HepG2 (cell line): ENCODE measurements around the gene AHCYL1. TPM values are rescaled to one million over a fixed set of nuclear protein-coding genes. Genes with fewer than 3 reads are reported as not detected.

Source experiments
- FOXP1 ChIP-seq, 2 experiments: fragments of 450-650 bp in 1 of 2; IDR thresholded peaks; 2 replicates each; pipeline ENCODE4 v1.6.1; 2017 to 2018; ENCODE audit warnings: antibody characterized with exemption in 1 of 2
- HNRNPL ChIP-seq: fragments of 200-400 bp; formaldehyde crosslinking; IDR thresholded peaks from 2 replicates; pipeline ENCODE4 v1.6.1; 2017; ENCODE audit warnings: mild to moderate bottlenecking, low read depth, low read length
- PRPF4 ChIP-seq: fragments of 200-400 bp; formaldehyde crosslinking; IDR thresholded peaks from 2 replicates; pipeline ENCODE4 v1.6.1; 2016; ENCODE audit warnings: low read length, low read depth; ENCODE audit not compliant: poor library complexity, severe bottlenecking
- SP4 ChIP-seq: sonication (generic); formaldehyde crosslinking; IDR thresholded peaks from 2 replicates; pipeline ENCODE4 v1.8.1; 2023; ENCODE audit warnings: mild to moderate bottlenecking, missing genetic modification reagents
- ZMAT3 ChIP-seq: sonication (generic); formaldehyde crosslinking; conservative IDR thresholded peaks from 2 replicates; pipeline ENCODE4 v1.7.0; 2021; ENCODE audit warnings: missing genetic modification reagents
- ZNF121 ChIP-seq: sonication (generic); formaldehyde crosslinking; IDR thresholded peaks from 2 replicates; pipeline ENCODE4 v1.5.0; 2020; ENCODE audit warnings: mild to moderate bottlenecking, missing genetic modification reagents
- ZNF337 ChIP-seq: sonication (generic); formaldehyde crosslinking; IDR thresholded peaks from 2 replicates; pipeline ENCODE4 v1.5.1; 2020; ENCODE audit warnings: missing genetic modification reagents, low read depth, mild to moderate bottlenecking, borderline replicate concordance
- ZNF382 ChIP-seq: sonication (generic); formaldehyde crosslinking; IDR thresholded peaks from 2 replicates; pipeline ENCODE4 v1.5.0; 2020; ENCODE audit warnings: missing genetic modification reagents, mild to moderate bottlenecking, borderline replicate concordance
- ZNF672 ChIP-seq: sonication (generic); formaldehyde crosslinking; IDR thresholded peaks from 2 replicates; pipeline ENCODE4 v1.8.1; 2022; ENCODE audit warnings: missing genetic modification reagents
- polyA plus RNA-seq, 8 experiments: library from polyadenylated mRNA; depleted of rRNA in 3 of 8; stranded (reverse) in 7 of 8; unstranded in 1 of 8; fragments of >200 nt; fragmentation: Illumina TruSeq in 4 of 8; extraction: Trizol in 4 of 8; gene quantifications; 2 replicates each; pipeline versions ENCODE4 v1.2.1 to v1.2.3, GENCODE V29; 2011 to 2016; ENCODE audit warnings: low read depth in 4 of 8, missing spikeins in 1 of 8, mixed read lengths in 1 of 8; ENCODE audit not compliant: insufficient read depth in 1 of 8
- total RNA-seq, 5 experiments: library from RNA; depleted of rRNA; stranded (reverse); fragments of >200 nt; fragmentation: Illumina TruSeq; extraction: Trizol; gene quantifications; 2 replicates each; pipeline ENCODE4 v1.2.3, GENCODE V29; 2016; ENCODE audit warnings: low read depth in 1 of 5
- TF ChIP-seq, protein P1 (sequence below): sonication (generic); formaldehyde crosslinking; IDR thresholded peaks from 2 replicates; pipeline ENCODE4 v1.5.0; 2020; ENCODE audit warnings: mild to moderate bottlenecking, missing genetic modification reagents
- TF ChIP-seq, protein P2 (sequence below): sonication (generic); formaldehyde crosslinking; IDR thresholded peaks from 2 replicates; pipeline ENCODE4 v1.4.0; 2020; ENCODE audit warnings: missing genetic modification reagents, mild to moderate bottlenecking, borderline replicate concordance
- TF ChIP-seq, protein P3 (sequence below): sonication (generic); formaldehyde crosslinking; IDR thresholded peaks from 2 replicates; pipeline ENCODE4 v1.4.0; 2020; ENCODE audit warnings: mild to moderate bottlenecking, missing genetic modification reagents
- TF ChIP-seq, protein P4 (sequence below): IDR thresholded peaks from 2 replicates; pipeline ENCODE4 v1.6.1; 2018; ENCODE audit warnings: missing genetic modification reagents
- TF ChIP-seq, protein P5 (sequence below): sonication (generic); formaldehyde crosslinking; IDR thresholded peaks from 2 replicates; pipeline ENCODE4 v1.8.1; 2023; ENCODE audit warnings: mild to moderate bottlenecking, missing genetic modification reagents, borderline replicate concordance
- TF ChIP-seq, protein P6 (sequence below): sonication (generic); formaldehyde crosslinking; IDR thresholded peaks from 2 replicates; pipeline ENCODE4 v1.4.0; 2020; ENCODE audit warnings: missing genetic modification reagents, low read depth, mild to moderate bottlenecking, borderline replicate concordance
- TF ChIP-seq, protein P7 (sequence below): sonication (generic); formaldehyde crosslinking; IDR thresholded peaks from 2 replicates; pipeline ENCODE4 v1.4.0; 2020; ENCODE audit warnings: missing genetic modification reagents

AHCYL1 gene
- total and polyA plus RNA-seq, 2 of the 13 experiments (the other 11 are each of a cell fraction or from before 2014, with no cell fraction given) = 40.9 to 76.3 TPM

DNA sequence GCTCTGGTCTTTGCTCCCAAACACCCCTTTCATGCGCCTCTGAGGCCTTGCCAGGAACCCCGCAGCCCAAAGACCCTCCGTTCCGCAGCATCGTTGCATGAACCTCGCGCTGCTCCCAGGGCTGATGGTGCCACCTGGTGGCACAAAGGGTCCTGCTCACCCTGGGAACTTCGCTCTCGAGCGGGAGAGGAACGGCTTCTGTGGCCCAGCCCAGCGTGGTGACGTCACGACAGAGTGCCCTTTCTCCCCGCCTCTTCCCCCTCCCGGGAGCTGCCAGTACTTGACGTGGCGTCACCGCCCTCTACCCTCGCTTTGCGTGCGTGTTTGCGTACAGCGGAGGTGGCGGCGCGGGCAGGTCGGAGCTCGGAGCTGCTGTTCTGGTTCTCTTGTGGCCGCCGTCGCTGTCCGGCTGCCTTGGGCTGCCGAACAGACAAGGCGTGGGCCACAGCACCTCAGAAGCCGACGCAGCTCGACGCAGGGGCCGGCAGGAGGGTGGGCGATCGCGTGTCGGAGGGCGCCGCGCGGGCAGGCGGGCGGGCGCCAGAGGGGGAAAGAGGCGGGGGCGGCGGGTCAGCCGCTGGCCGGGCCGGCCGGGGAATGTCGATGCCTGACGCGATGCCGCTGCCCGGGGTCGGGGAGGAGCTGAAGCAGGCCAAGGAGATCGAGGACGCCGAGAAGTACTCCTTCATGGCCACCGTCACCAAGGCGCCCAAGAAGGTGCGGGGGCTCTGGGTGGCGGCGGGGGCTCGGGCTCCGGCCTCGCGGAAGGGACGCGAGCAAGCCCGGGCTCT is at the start of gene AHCYL1 (continued):
- TF ChIP-seq, protein P1, sequence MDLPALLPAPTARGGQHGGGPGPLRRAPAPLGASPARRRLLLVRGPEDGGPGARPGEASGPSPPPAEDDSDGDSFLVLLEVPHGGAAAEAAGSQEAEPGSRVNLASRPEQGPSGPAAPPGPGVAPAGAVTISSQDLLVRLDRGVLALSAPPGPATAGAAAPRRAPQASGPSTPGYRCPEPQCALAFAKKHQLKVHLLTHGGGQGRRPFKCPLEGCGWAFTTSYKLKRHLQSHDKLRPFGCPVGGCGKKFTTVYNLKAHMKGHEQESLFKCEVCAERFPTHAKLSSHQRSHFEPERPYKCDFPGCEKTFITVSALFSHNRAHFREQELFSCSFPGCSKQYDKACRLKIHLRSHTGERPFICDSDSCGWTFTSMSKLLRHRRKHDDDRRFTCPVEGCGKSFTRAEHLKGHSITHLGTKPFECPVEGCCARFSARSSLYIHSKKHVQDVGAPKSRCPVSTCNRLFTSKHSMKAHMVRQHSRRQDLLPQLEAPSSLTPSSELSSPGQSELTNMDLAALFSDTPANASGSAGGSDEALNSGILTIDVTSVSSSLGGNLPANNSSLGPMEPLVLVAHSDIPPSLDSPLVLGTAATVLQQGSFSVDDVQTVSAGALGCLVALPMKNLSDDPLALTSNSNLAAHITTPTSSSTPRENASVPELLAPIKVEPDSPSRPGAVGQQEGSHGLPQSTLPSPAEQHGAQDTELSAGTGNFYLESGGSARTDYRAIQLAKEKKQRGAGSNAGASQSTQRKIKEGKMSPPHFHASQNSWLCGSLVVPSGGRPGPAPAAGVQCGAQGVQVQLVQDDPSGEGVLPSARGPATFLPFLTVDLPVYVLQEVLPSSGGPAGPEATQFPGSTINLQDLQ (CRISPR knock-in tag) = 0 out of 2 replicates have a peak, but pooled peaks have one; percentile 66
- TF ChIP-seq ZNF121 (CRISPR knock-in tag) (no peak; the same call in 1 of the 2 replicates), ZMAT3 (CRISPR knock-in tag) (peak; percentile 58), SP4 (CRISPR knock-in tag) (peak; percentile 85; the same call in 1 of the 2 replicates), ZNF672 (CRISPR knock-in tag) (0 out of 2 replicates have a peak, but pooled peaks have one; percentile 15), ZNF382 (CRISPR knock-in tag) (no peak), ZNF337 (CRISPR knock-in tag) (peak; percentile 63; the same call in 1 of the 2 replicates), PRPF4 (no peak), HNRNPL (0 out of 2 replicates have a peak, but pooled peaks have one; percentile 67), FOXP1 (IDR thresholded peaks at IDR 0.05) (no peak), FOXP1 (CRISPR knock-in tag; IDR thresholded peaks at IDR 0.05) (0 out of 2 replicates have a peak, but pooled peaks have one; percentile 20)
- TF ChIP-seq, protein P2, sequence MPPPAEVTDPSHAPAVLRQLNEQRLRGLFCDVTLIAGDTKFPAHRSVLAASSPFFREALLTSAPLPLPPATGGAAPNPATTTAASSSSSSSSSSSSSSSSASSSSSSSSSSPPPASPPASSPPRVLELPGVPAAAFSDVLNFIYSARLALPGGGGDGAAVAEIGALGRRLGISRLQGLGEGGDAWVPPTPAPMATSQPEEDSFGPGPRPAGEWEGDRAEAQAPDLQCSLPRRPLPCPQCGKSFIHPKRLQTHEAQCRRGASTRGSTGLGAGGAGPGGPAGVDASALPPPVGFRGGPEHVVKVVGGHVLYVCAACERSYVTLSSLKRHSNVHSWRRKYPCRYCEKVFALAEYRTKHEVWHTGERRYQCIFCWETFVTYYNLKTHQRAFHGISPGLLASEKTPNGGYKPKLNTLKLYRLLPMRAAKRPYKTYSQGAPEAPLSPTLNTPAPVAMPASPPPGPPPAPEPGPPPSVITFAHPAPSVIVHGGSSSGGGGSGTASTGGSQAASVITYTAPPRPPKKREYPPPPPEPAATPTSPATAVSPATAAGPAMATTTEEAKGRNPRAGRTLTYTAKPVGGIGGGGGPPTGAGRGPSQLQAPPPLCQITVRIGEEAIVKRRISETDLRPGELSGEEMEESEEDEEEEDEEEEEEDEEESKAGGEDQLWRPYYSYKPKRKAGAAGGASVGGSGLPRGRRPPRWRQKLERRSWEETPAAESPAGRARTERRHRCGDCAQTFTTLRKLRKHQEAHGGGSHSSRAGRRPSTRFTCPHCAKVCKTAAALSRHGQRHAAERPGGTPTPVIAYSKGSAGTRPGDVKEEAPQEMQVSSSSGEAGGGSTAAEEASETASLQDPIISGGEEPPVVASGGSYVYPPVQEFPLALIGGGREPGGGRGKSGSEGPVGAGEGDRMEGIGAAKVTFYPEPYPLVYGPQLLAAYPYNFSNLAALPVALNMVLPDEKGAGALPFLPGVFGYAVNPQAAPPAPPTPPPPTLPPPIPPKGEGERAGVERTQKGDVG (CRISPR knock-in tag) = peak; percentile 20; the same call in 1 of the 2 replicates
- TF ChIP-seq, protein P3, sequence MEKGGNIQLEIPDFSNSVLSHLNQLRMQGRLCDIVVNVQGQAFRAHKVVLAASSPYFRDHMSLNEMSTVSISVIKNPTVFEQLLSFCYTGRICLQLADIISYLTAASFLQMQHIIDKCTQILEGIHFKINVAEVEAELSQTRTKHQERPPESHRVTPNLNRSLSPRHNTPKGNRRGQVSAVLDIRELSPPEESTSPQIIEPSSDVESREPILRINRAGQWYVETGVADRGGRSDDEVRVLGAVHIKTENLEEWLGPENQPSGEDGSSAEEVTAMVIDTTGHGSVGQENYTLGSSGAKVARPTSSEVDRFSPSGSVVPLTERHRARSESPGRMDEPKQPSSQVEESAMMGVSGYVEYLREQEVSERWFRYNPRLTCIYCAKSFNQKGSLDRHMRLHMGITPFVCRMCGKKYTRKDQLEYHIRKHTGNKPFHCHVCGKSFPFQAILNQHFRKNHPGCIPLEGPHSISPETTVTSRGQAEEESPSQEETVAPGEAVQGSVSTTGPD = no peak
- TF ChIP-seq, protein P4, sequence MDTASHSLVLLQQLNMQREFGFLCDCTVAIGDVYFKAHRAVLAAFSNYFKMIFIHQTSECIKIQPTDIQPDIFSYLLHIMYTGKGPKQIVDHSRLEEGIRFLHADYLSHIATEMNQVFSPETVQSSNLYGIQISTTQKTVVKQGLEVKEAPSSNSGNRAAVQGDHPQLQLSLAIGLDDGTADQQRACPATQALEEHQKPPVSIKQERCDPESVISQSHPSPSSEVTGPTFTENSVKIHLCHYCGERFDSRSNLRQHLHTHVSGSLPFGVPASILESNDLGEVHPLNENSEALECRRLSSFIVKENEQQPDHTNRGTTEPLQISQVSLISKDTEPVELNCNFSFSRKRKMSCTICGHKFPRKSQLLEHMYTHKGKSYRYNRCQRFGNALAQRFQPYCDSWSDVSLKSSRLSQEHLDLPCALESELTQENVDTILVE = peak; percentile 83; the same call in 1 of the 2 replicates
- TF ChIP-seq, protein P5, sequence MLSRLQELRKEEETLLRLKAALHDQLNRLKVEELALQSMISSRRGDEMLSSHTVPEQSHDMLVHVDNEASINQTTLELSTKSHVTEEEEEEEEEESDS = no peak; the same call in 1 of the 2 replicates
- TF ChIP-seq, protein P6, sequence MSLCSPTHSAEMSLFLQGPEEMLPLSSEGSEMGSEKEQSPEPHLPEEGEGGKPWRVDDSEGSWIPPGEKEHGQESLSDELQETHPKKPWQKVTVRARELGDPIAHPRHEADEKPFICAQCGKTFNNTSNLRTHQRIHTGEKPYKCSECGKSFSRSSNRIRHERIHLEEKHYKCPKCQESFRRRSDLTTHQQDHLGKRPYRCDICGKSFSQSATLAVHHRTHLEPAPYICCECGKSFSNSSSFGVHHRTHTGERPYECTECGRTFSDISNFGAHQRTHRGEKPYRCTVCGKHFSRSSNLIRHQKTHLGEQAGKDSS (CRISPR knock-in tag) = no peak; the same call in none of the 2 replicates
- TF ChIP-seq, protein P7, sequence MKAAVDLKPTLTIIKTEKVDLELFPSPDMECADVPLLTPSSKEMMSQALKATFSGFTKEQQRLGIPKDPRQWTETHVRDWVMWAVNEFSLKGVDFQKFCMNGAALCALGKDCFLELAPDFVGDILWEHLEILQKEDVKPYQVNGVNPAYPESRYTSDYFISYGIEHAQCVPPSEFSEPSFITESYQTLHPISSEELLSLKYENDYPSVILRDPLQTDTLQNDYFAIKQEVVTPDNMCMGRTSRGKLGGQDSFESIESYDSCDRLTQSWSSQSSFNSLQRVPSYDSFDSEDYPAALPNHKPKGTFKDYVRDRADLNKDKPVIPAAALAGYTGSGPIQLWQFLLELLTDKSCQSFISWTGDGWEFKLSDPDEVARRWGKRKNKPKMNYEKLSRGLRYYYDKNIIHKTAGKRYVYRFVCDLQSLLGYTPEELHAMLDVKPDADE = no peak
